ENCODE data around the gene ANKRD11. TPM values are rescaled to one million over a fixed set of nuclear protein-coding genes. Genes with fewer than 3 reads are reported as not detected.

ANKRD11 gene
- polyA plus RNA-seq, 4 donors, result 48.4 to 86.7 (median 65.5) TPM

DNA sequence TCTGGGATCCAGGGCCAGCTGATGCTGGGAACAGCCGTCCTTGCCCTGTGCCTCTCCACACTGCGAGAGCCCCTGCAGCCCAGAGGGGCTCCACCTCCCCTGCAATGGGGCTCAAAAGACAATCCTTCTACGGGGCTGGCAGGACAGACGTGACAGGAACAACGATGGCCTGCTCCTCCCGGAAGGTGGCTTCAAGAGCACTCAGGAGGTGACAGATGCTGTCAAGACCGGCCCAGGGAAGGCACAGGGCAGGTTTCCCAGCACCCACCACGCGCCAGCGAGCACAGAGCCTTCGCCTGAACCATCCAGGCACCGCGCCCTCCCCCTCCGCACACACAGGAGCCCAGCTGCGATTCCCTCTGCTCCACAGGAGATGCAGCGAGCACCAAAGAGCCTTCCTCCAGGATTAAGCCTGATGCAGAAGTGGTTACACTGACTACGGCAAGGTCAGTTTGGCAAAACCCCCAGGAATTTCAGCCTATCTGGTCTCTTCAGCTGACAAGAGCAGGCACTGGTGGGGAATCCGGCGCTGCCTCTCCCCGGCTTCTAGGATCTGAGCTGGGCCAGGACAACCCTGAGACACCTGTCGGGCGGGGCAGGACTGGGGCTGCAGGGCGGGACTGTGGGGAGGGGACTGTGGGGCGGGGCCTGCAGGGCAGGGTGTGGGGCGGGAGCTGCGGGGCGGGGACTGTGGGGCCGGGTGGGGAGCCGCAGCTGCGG is 169.4 kb downstream of the ANKRD11 start:
- H3K9me3 ChIP-seq (ENCODE audit: control insufficient read depth in 2 of 2, insufficient read depth in 1 of 2, low read depth in 1 of 2, low read length in 1 of 2), result no peaks in the 10 kb centered on the region
- FAIRE-seq (no peak), DNase-seq (peak; percentile 71 to 84)
- H3K27ac ChIP-seq (ENCODE audit: low read depth in 1 of 3, low read length in 2 of 3), result peak overlapping the region; percentile 13 to 78 (median 32)
- peaks cover 23 to 50% (median 42%) of the 10 kb centered on the region in 3 donors for H3K4me1 ChIP-seq (ENCODE audit: control insufficient read depth in 3 of 3, insufficient read depth in 2 of 3, low read depth in 1 of 3, low read length in 2 of 3)
- H3K4me3 ChIP-seq (ENCODE audit: low read depth in 1 of 3, low read length in 3 of 3), result peak overlapping the region in 1 of 3 donors; percentile 1
- no peaks in the 10 kb centered on the region for H3K27me3 ChIP-seq (ENCODE audit: control insufficient read depth in 3 of 3, insufficient read depth in 3 of 3, low read length in 3 of 3)
- peaks cover 0 to 67% (median 0%) of the 10 kb centered on the region in 3 donors for H3K36me3 ChIP-seq (ENCODE audit: control insufficient read depth in 3 of 3, insufficient read depth in 2 of 3, low read depth in 1 of 3, low read length in 3 of 3)
- 13 to 53% (median 34%) methylated on average over 29 to 30 of the region's 30 CpGs for WGBS, 3 donors

DNA sequence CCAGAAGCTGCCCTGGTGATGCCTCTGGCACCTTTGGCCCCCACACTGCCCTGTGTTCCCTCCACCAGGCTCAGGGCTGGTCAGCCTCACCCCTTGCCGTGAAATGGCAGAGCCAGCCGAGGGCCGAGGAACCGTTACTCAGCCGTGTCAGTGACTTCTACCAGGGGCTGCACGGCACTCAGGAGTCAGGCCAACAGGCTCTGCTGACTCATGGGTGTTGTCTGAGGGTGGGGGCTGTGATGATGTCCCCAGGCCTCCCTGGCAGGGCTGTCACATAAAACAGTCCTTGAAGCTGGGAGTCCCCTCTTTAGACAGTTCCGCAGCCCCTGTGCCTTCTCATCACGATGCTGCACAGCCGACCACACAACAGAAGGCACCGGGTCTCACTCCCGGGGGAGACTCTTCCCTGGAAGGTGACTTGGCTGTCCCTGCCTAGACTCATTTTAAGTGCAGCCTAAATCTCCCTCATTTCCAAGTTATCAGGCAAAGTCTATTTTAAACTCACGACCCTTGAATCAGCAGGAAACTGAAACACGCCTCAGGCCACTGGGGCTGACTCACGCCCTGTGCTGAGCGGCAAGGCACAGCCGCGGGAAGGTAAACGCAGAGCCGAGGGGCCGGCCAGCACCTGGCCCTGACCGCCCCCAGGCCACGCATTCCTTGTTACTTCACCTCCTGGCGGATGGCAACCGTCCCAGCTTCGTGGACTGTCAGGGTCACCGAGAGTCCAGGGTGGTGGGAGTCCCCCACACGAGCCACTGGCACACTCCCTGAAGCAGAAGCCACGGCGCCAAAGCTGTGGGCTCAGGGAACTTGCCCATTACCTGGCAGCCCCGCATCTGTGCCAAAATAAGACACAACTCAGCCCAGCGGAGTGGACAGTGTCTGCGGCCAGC is 170.2 kb downstream of the ANKRD11 start:
- Histone ChIP-seq H3K36me3 (ENCODE audit: control insufficient read depth in 3 of 3, insufficient read depth in 2 of 3, low read depth in 1 of 3, low read length in 3 of 3) (peaks cover 0 to 67% (median 0%) of the 10 kb centered on the region in 3 donors), H3K27me3 (ENCODE audit: control insufficient read depth in 3 of 3, insufficient read depth in 3 of 3, low read length in 3 of 3) (no peaks in the 10 kb centered on the region), H3K9me3 (ENCODE audit: control insufficient read depth in 2 of 2, insufficient read depth in 1 of 2, low read depth in 1 of 2, low read length in 1 of 2) (no peaks in the 10 kb centered on the region), H3K27ac (ENCODE audit: low read depth in 1 of 3, low read length in 2 of 3) (peak overlapping the region; percentile 13 to 78 (median 32)), H3K4me1 (ENCODE audit: control insufficient read depth in 3 of 3, insufficient read depth in 2 of 3, low read depth in 1 of 3, low read length in 2 of 3) (peaks cover 20 to 47% (median 42%) of the 10 kb centered on the region in 3 donors), H3K4me3 (ENCODE audit: low read depth in 1 of 3, low read length in 3 of 3) (peak overlapping the region in 1 of 3 donors; percentile 16)
- DNase-seq, result peak; percentile 55 to 64
- no peak for FAIRE-seq
- 21 to 28% (median 23%) methylated on average over 32 of the region's 32 CpGs for WGBS, 3 donors

DNA sequence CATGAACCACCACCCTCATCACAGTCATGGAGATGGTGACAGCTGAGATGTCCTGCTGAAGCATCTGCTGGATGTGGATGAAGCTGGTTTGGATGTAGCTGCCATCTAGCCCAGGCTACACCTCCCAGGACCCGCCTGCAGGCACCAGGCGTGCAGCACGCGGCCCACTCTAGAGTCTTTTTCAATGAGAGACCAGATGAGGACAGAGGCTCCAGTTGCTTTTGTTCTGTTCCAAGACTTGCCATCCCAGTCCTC is 170.8 kb downstream of the ANKRD11 start:
- H3K4me3 ChIP-seq (ENCODE audit: low read depth in 1 of 3, low read length in 3 of 3), result no peak overlapping the region
- H3K27ac ChIP-seq (ENCODE audit: low read depth in 1 of 3, low read length in 2 of 3), result peak overlapping the region in 1 of 3 donors; percentile 78
- no peak for DNase-seq
- FAIRE-seq, result no peak
- peaks cover 0 to 68% (median 0%) of the 10 kb centered on the region in 3 donors for H3K36me3 ChIP-seq (ENCODE audit: control insufficient read depth in 3 of 3, insufficient read depth in 2 of 3, low read depth in 1 of 3, low read length in 3 of 3)
- WGBS, 3 donors, result 88 to 98% (median 93%) methylated on average over 4 of the region's 4 CpGs
- peaks cover 20 to 47% (median 39%) of the 10 kb centered on the region in 3 donors for H3K4me1 ChIP-seq (ENCODE audit: control insufficient read depth in 3 of 3, insufficient read depth in 2 of 3, low read depth in 1 of 3, low read length in 2 of 3)
- no peaks in the 10 kb centered on the region for H3K27me3 ChIP-seq (ENCODE audit: control insufficient read depth in 3 of 3, insufficient read depth in 3 of 3, low read length in 3 of 3)
- no peaks in the 10 kb centered on the region for H3K9me3 ChIP-seq (ENCODE audit: control insufficient read depth in 2 of 2, insufficient read depth in 1 of 2, low read depth in 1 of 2, low read length in 1 of 2)

DNA sequence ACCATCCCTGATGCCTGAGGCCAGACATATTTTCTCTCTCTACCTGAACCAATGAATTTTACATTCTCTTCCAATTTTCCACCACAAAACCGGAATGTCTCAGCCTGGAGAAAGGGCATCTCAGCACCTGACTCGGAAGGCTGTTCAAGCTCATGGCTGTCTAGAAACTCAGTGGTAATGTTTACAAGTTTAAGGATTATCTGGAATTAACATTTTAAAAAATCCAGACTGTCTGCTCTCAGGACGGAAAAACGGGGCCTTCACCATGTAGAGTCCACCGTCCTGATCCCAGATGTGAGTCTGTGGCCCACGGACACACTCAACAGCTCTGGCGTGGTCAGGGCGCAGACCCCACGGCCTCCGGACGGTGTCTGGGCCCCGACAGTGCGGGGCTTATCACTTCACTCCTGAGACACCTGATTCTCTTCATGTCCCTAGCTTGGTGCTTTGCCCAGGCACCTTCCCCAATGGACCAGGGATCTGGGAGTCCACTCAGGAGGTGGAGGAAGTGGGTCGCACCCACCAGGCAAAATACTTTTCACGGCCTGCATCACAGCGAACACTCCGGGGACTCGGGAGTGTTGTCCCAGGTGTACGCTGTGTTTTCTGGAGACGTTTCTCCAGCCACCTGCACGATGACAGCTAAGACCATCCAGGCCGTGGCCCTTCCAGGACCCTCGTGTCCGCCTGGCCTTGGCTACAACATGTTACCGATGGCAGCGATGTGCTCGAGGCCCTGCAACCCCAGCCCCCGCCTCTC is 171.3 kb downstream of the ANKRD11 start:
- Histone ChIP-seq H3K27ac (ENCODE audit: low read depth in 1 of 3, low read length in 2 of 3) (peak overlapping the region in 1 of 3 donors; percentile 78), H3K4me3 (ENCODE audit: low read depth in 1 of 3, low read length in 3 of 3) (no peak overlapping the region), H3K9me3 (ENCODE audit: control insufficient read depth in 2 of 2, insufficient read depth in 1 of 2, low read depth in 1 of 2, low read length in 1 of 2) (no peaks in the 10 kb centered on the region), H3K36me3 (ENCODE audit: control insufficient read depth in 3 of 3, insufficient read depth in 2 of 3, low read depth in 1 of 3, low read length in 3 of 3) (peaks cover 0 to 66% (median 0%) of the 10 kb centered on the region in 3 donors), H3K4me1 (ENCODE audit: control insufficient read depth in 3 of 3, insufficient read depth in 2 of 3, low read depth in 1 of 3, low read length in 2 of 3) (peaks cover 20 to 47% (median 39%) of the 10 kb centered on the region in 3 donors), H3K27me3 (ENCODE audit: control insufficient read depth in 3 of 3, insufficient read depth in 3 of 3, low read length in 3 of 3) (no peaks in the 10 kb centered on the region)
- WGBS, 3 donors, result 91 to 94% (median 93%) methylated on average over 28 of the region's 28 CpGs
- DNase-seq, result no peak
- no peak for FAIRE-seq

DNA sequence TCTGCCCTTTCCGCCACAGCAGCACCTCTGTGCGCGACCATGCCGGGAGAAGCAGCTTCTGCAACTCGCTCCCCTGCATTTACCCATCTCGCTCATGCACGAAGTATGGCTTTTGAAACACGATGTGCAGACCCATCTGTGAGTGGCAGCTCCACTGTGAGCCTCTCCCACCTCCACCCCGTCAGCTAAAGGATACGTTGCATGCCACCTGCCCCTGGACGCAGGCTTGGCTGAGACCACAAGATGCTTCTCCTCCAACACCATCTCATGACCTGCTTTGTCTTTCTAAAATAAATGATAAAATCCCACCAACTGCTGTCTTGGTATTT is 172.0 kb downstream of the ANKRD11 start:
- no peak for FAIRE-seq
- Histone ChIP-seq H3K4me3 (ENCODE audit: low read depth in 1 of 3, low read length in 3 of 3) (no peak overlapping the region), H3K36me3 (ENCODE audit: control insufficient read depth in 3 of 3, insufficient read depth in 2 of 3, low read depth in 1 of 3, low read length in 3 of 3) (peaks cover 0 to 67% (median 0%) of the 10 kb centered on the region in 3 donors), H3K27ac (ENCODE audit: low read depth in 1 of 3, low read length in 2 of 3) (no peak overlapping the region), H3K9me3 (ENCODE audit: control insufficient read depth in 2 of 2, insufficient read depth in 1 of 2, low read depth in 1 of 2, low read length in 1 of 2) (no peaks in the 10 kb centered on the region), H3K4me1 (ENCODE audit: control insufficient read depth in 3 of 3, insufficient read depth in 2 of 3, low read depth in 1 of 3, low read length in 2 of 3) (peaks cover 20 to 47% (median 39%) of the 10 kb centered on the region in 3 donors), H3K27me3 (ENCODE audit: control insufficient read depth in 3 of 3, insufficient read depth in 3 of 3, low read length in 3 of 3) (no peaks in the 10 kb centered on the region)
- no peak for DNase-seq
- WGBS, 3 donors, result 90 to 95% (median 92%) methylated on average over 11 of the region's 11 CpGs

- H3K4me3 ChIP-seq (ENCODE audit: low read depth in 1 of 3, low read length in 3 of 3), result no peak overlapping the region
- WGBS, 3 donors, result 77 to 86% (median 83%) methylated on average over 23 of the region's 23 CpGs
- H3K36me3 ChIP-seq (ENCODE audit: control insufficient read depth in 3 of 3, insufficient read depth in 2 of 3, low read depth in 1 of 3, low read length in 3 of 3), result peaks cover 0 to 72% (median 2%) of the 10 kb centered on the region in 3 donors
- no peak overlapping the region for H3K27ac ChIP-seq (ENCODE audit: low read depth in 1 of 3, low read length in 2 of 3)
- FAIRE-seq (no peak), DNase-seq (no peak)
- no peaks in the 10 kb centered on the region for H3K9me3 ChIP-seq (ENCODE audit: control insufficient read depth in 2 of 2, insufficient read depth in 1 of 2, low read depth in 1 of 2, low read length in 1 of 2)
- no peaks in the 10 kb centered on the region for H3K27me3 ChIP-seq (ENCODE audit: control insufficient read depth in 3 of 3, insufficient read depth in 3 of 3, low read length in 3 of 3)
- H3K4me1 ChIP-seq (ENCODE audit: control insufficient read depth in 3 of 3, insufficient read depth in 2 of 3, low read depth in 1 of 3, low read length in 2 of 3), result peaks cover 20 to 46% (median 39%) of the 10 kb centered on the region in 3 donors
Measured at GRCh38 chr16:89317729-89318429, 172.5 kb downstream of the ANKRD11 start.

GRCh38 chr16:89317101-89317671 is 173.2 kb downstream of the ANKRD11 start:
- Histone ChIP-seq H3K4me1 (ENCODE audit: control insufficient read depth in 3 of 3, insufficient read depth in 2 of 3, low read depth in 1 of 3, low read length in 2 of 3) (peaks cover 17 to 39% (median 35%) of the 10 kb centered on the region in 3 donors), H3K4me3 (ENCODE audit: low read depth in 1 of 3, low read length in 3 of 3) (no peak overlapping the region), H3K27ac (ENCODE audit: low read depth in 1 of 3, low read length in 2 of 3) (peak overlapping the region in 1 of 3 donors; percentile 58), H3K27me3 (ENCODE audit: control insufficient read depth in 3 of 3, insufficient read depth in 3 of 3, low read length in 3 of 3) (no peaks in the 10 kb centered on the region), H3K9me3 (ENCODE audit: control insufficient read depth in 2 of 2, insufficient read depth in 1 of 2, low read depth in 1 of 2, low read length in 1 of 2) (no peaks in the 10 kb centered on the region), H3K36me3 (ENCODE audit: control insufficient read depth in 3 of 3, insufficient read depth in 2 of 3, low read depth in 1 of 3, low read length in 3 of 3) (peaks cover 0 to 72% (median 5%) of the 10 kb centered on the region in 3 donors)
- FAIRE-seq (no peak), DNase-seq (no peak)
- WGBS, 3 donors, result 67 to 84% (median 77%) methylated on average over 12 of the region's 12 CpGs

Measured in small intestine (tissue), 7 donors.